Smooth muscle cell (in vitro differentiated cells): ENCODE data around the gene FLYWCH2. TPM values are rescaled to one million over a fixed set of nuclear protein-coding genes. Genes with fewer than 3 reads are reported as not detected.

Experiments used
- DNase-seq: peaks from one replicate; lab custom pipeline; 2025; ENCODE audit not compliant: unreplicated experiment; lab: John Stamatoyannopoulos, UW
- H2AFZ ChIP-seq: fragments of 200-600 bp; sonication (generic); 2 replicates; pipeline ENCODE4 v1.6.0; 2016; ENCODE audit warnings: antibody characterized with exemption, low read depth, mild to moderate bottlenecking
- H3F3A ChIP-seq: fragments of 200-600 bp; sonication (generic); 2 replicates; pipeline ENCODE4 v1.6.0; 2017; ENCODE audit warnings: antibody characterized with exemption, low read depth
- H3K27ac ChIP-seq: fragments of 200-600 bp; sonication (generic); 2 replicates; pipeline ENCODE4 v1.5.1; 2016; ENCODE audit warnings: low read depth, mild to moderate bottlenecking
- H3K27me3 ChIP-seq: fragments of 200-600 bp; sonication (generic); 2 replicates; pipeline ENCODE4 v1.6.1; 2016; ENCODE audit warnings: low read depth, mild to moderate bottlenecking
- H3K36me3 ChIP-seq: fragments of 200-600 bp; sonication (generic); 2 replicates; pipeline ENCODE4 v1.5.1; 2016; ENCODE audit warnings: low read depth
- H3K4me1 ChIP-seq: fragments of 200-600 bp; sonication (generic); 2 replicates; pipeline ENCODE4 v1.5.1; 2016; ENCODE audit warnings: low read depth
- H3K4me2 ChIP-seq: fragments of 200-600 bp; sonication (generic); 2 replicates; pipeline ENCODE4 v1.6.0; 2016; ENCODE audit warnings: mild to moderate bottlenecking
- H3K4me3 ChIP-seq: fragments of 200-600 bp; sonication (generic); 2 replicates; pipeline ENCODE4 v1.5.1; 2016; ENCODE audit warnings: mild to moderate bottlenecking
- H3K79me2 ChIP-seq: fragments of 200-600 bp; sonication (generic); 2 replicates; pipeline ENCODE4 v1.6.0; 2016; ENCODE audit warnings: low read depth, mild to moderate bottlenecking
- H3K9ac ChIP-seq: fragments of 200-600 bp; sonication (generic); 2 replicates; pipeline ENCODE4 v1.6.0; 2016; ENCODE audit warnings: low read depth
- H3K9me3 ChIP-seq: fragments of 200-600 bp; sonication (generic); replicated peaks from 2 replicates; pipeline ENCODE4 v1.5.1; 2016; ENCODE audit warnings: low read depth
- H4K20me1 ChIP-seq: fragments of 200-600 bp; sonication (generic); 2 replicates; pipeline ENCODE4 v1.6.0; 2016; ENCODE audit warnings: low read depth
- WGBS: methylation state at CpG from one replicate; pipeline ENCODE4 v1.1.7; 2016; ENCODE audit warnings: low lambda C conversion rate; 5-methylcytosine and 5-hydroxymethylcytosine counted together
- polyA plus RNA-seq: library from polyadenylated mRNA; unstranded; fragments of >200 nt; fragmentation: Nextera tagmentation; extraction: Ambion mirVana; gene quantifications from 2 replicates; pipeline ENCODE4 v1.2.1, GENCODE V29; 2016
- total RNA-seq: library from RNA; depleted of rRNA; stranded (reverse); fragments of >200 nt; gene quantifications from 2 replicates; pipeline ENCODE4 v1.2.3, GENCODE V29; 2014
- TF ChIP-seq, protein P1 (sequence below): fragments of 200-600 bp; sonication (generic); IDR thresholded peaks from 2 replicates; pipeline ENCODE4 v1.5.1; 2017; ENCODE audit warnings: borderline replicate concordance, mild to moderate bottlenecking, antibody characterized with exemption; ENCODE audit not compliant: insufficient read depth, poor library complexity, severe bottlenecking

FLYWCH2 gene, protein sequence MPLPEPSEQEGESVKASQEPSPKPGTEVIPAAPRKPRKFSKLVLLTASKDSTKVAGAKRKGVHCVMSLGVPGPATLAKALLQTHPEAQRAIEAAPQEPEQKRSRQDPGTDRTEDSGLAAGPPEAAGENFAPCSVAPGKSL
- total RNA-seq (31.7 and 44.6 TPM in 2 replicates), polyA plus RNA-seq (49.3 and 52.7 TPM in 2 replicates)

DNA sequence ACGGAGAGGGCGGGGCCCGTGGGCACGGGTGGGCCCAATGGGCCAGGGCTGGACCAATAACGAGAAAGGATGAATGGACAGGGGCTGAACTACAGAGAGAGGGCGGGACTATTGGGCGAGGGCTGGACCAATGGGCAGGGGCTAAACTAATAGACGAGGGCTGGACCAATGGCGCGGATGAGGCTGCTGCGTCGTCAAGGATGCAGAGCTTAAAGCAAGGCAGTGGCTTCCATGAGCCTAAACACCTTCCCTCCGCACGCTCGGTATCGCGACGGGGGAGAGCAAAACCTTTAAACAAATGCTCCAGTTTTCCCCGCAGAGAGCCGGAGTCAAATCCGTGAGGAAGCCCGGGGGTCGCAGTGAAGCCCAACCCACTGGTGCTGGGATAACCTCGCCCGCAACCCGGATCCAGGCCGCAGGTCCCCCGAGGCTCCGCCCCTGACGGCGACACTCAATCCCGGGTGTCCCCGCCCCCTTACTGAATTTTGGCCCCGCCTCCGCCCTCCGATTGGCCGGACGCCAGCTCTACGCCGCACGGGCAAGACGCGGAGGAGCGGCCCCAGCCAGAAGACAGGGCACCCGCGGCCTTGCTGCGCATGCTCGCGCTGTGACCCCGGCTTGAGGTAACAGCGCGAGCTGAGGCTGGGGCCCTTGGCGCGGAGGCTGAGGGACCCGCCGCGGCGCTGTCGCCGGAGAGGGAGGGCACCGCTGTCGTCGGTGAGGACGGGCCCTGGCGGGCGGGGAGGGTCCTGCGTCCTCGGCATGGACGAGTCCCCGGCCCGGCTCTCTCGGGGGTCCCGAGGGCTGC lies at the start of gene FLYWCH2:
FLYWCH2 (plus strand) TSS at position 566 of the 808 bp plus-strand sequence. CDS start 13,235 bp downstream, outside the sequence.
- Histone ChIP-seq H3F3A (no peaks in the 10 kb centered on the region), H4K20me1 (no peaks in the 10 kb centered on the region), H3K4me2 (peak within 1 kb of the TSS; percentile 96), H3K27ac (peak within 1 kb of the TSS; percentile 66), H3K27me3 (no peaks in the 10 kb centered on the region), H3K9ac (peak within 1 kb of the TSS; percentile 72), H3K4me3 (peak within 1 kb of the TSS; percentile 78), H3K4me1 (no peaks in the 10 kb centered on the region), H3K9me3 (no peaks in the 10 kb centered on the region), H2AFZ (peak within 1 kb of the TSS; percentile 88), H3K36me3 (no peaks in the 10 kb centered on the region), H3K79me2 (peaks cover 14% of the 10 kb centered on the region)
- under 1% methylated on average over 68 of the region's 73 CpGs for WGBS
- DNase-seq, result peak; percentile 100
- TF ChIP-seq, protein P1, sequence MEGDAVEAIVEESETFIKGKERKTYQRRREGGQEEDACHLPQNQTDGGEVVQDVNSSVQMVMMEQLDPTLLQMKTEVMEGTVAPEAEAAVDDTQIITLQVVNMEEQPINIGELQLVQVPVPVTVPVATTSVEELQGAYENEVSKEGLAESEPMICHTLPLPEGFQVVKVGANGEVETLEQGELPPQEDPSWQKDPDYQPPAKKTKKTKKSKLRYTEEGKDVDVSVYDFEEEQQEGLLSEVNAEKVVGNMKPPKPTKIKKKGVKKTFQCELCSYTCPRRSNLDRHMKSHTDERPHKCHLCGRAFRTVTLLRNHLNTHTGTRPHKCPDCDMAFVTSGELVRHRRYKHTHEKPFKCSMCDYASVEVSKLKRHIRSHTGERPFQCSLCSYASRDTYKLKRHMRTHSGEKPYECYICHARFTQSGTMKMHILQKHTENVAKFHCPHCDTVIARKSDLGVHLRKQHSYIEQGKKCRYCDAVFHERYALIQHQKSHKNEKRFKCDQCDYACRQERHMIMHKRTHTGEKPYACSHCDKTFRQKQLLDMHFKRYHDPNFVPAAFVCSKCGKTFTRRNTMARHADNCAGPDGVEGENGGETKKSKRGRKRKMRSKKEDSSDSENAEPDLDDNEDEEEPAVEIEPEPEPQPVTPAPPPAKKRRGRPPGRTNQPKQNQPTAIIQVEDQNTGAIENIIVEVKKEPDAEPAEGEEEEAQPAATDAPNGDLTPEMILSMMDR, result no peak

DNA sequence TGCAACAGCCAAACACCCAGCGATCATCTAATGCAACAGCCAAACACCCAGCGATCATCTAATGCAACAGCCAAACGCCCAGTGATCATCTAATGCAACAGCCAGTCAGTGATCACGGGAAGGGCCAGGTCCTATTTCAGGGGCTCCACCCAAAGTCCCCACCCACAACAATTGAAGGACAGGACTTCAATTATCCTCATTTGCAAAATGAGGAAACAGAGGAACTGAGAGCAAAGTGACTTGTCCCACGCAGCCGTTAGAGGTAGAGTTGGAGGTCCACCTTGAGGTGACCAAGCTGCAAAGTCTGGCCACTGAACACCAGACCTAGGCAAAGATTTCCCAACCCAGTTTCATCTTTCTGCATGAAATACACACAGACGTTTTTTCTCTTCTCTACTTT lies 49.2 kb upstream of the FLYWCH2 start:
- 71% methylated on average over 7 of the region's 7 CpGs for WGBS
- no peaks in the 10 kb centered on the region for H3K79me2 ChIP-seq
- H4K20me1 ChIP-seq, result no peaks in the 10 kb centered on the region
- H3F3A ChIP-seq, result peaks cover 7% of the 10 kb centered on the region
- H3K27ac ChIP-seq, result no peak overlapping the region
- H3K4me1 ChIP-seq, result no peaks in the 10 kb centered on the region
- H3K4me3 ChIP-seq, result no peak overlapping the region
- H3K9me3 ChIP-seq, result no peaks in the 10 kb centered on the region
- H3K27me3 ChIP-seq, result no peaks in the 10 kb centered on the region
- no peaks in the 10 kb centered on the region for H3K36me3 ChIP-seq
- H2AFZ ChIP-seq, result no peak overlapping the region
- no peak for DNase-seq
- no peak overlapping the region for H3K4me2 ChIP-seq
- no peak overlapping the region for H3K9ac ChIP-seq
- TF ChIP-seq, protein P1, result no peak

DNA sequence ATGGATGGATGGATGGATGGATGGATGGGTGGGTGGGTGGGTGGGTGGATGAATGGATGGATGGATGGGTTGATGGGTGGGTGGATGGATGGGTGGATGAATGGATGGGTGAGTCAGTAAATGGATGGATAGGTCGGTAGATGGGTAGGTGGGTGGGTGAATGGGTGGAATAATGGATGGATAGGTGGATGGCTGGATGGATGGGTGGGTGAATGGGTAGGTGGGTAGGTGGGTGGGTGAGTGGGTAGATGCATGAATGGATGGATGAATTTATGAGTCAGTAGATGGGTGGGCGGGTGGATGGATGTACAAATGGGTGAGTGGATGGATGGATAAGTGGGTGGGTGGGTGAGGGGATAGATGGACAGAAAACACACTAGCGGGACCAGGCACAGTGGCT lies 48.0 kb upstream of the FLYWCH2 start:
- Histone ChIP-seq H2AFZ (no peak overlapping the region), H4K20me1 (no peaks in the 10 kb centered on the region), H3K27ac (peak overlapping the region; percentile 44), H3K4me2 (peak overlapping the region; percentile 69), H3K9me3 (no peaks in the 10 kb centered on the region), H3K4me3 (no peak overlapping the region), H3K79me2 (no peaks in the 10 kb centered on the region), H3K4me1 (no peaks in the 10 kb centered on the region), H3F3A (peaks cover 7% of the 10 kb centered on the region), H3K27me3 (no peaks in the 10 kb centered on the region), H3K9ac (no peak overlapping the region), H3K36me3 (no peaks in the 10 kb centered on the region)
- DNase-seq, result no peak
- WGBS, result 100% methylated on average over 1 of the region's 3 CpGs
- TF ChIP-seq, protein P1, result no peak
